Esophagus muscularis mucosa (tissue), 4 donors: ENCODE results near the gene CAV3. TPM values are rescaled to one million over a fixed set of nuclear protein-coding genes. Genes with fewer than 3 reads are reported as not detected.

Experiments used
- DNase-seq: peaks from one replicate; pipeline ENCODE4 v3.0.0-alpha.2; 2017; ENCODE audit errors: extremely low spot score
- H3K27ac ChIP-seq, 4 donors: fragments of 200-600 bp; sonication (generic); replicated peaks in 1 of 4; 1 replicate in 3 of 4; 2 replicates in 1 of 4; pipeline ENCODE4 v1.5.1; 2016 to 2019; ENCODE audit warnings: mild to moderate bottlenecking in 1 of 4
- H3K27me3 ChIP-seq, 4 donors: fragments of 200-600 bp; sonication (generic); one replicate each; pipeline versions ENCODE4 v1.5.1 to v1.6.0; 2016 to 2019
- H3K36me3 ChIP-seq, 4 donors: fragments of 200-600 bp; sonication (generic); one replicate each; pipeline ENCODE4 v1.5.1; 2016 to 2019
- H3K4me1 ChIP-seq, 4 donors: fragments of 200-600 bp; sonication (generic); one replicate each; pipeline ENCODE4 v1.5.1; 2016 to 2019
- H3K4me3 ChIP-seq, 4 donors: fragments of 200-600 bp; sonication (generic); 1 replicate in 2 of 4; 2 replicates in 2 of 4; pipeline ENCODE4 v1.5.1; 2016 to 2019; ENCODE audit warnings: mild to moderate bottlenecking in 4 of 4, moderate library complexity in 1 of 4
- H3K9me3 ChIP-seq, 4 donors: fragments of 200-600 bp; sonication (generic); 1 replicate in 3 of 4; 2 replicates in 1 of 4; pipeline ENCODE4 v1.5.1; 2016 to 2019
- CTCF ChIP-seq, 3 experiments: fragments of 200-600 bp in 2 of 3; fragments of 450-650 bp in 1 of 3; sonication (generic) in 2 of 3; IDR thresholded peaks; one replicate each; pipeline ENCODE4 v1.5.1; 2017 to 2019; ENCODE audit warnings: antibody characterized with exemption in 3 of 3, mild to moderate bottlenecking in 2 of 3, moderate library complexity in 1 of 3
- EP300 ChIP-seq: sonication (generic); formaldehyde crosslinking; IDR thresholded peaks from one replicate; pipeline ENCODE4 v1.6.1; 2017; ENCODE audit warnings: antibody characterized with exemption
- POLR2A ChIP-seq: fragments of 450-650 bp; IDR thresholded peaks from one replicate; pipeline ENCODE4 v1.6.1; 2017; ENCODE audit warnings: antibody characterized with exemption, moderate library complexity, mild to moderate bottlenecking, low read depth
- POLR2AphosphoS5 ChIP-seq, 2 donors: sonication (generic); formaldehyde crosslinking; IDR thresholded peaks; one replicate each; pipeline ENCODE4 v1.6.1; 2017; ENCODE audit warnings: antibody characterized with exemption in 2 of 2
- WGBS: methylation state at CpG from one replicate; pipeline ENCODE4 v1.1.5; 2018; 5-methylcytosine and 5-hydroxymethylcytosine counted together
- intact Hi-C: fragments of 100-400 bp; cut with DNase I; formaldehyde crosslinking; loops from one replicate; pipeline ENCODE4 v1.15.1; 2023
- total RNA-seq, 4 donors: library from RNA; depleted of rRNA; stranded (reverse); fragments of >200 nt; gene quantifications; one replicate each; pipeline versions ENCODE4 v1.1.0 to v1.2.1, GENCODE V29; 2016

The CAV3 gene
- total RNA-seq, 4 donors from 2014 or later, result not detected

GRCh38 chr3:8760091-8760490, 26.5 kb downstream of the CAV3 start:
- Histone ChIP-seq H3K27ac (no peak overlapping the region), H3K4me1 (no peaks in the 10 kb centered on the region), H3K27me3 (peaks cover 0 to 3% (median 0%) of the 10 kb centered on the region in 4 donors), H3K36me3 (no peaks in the 10 kb centered on the region), H3K4me3 (no peak overlapping the region), H3K9me3 (no peaks in the 10 kb centered on the region)
- no peak for DNase-seq
- WGBS, result no CpG with 5 or more reads among the region's 5 CpGs
- intact Hi-C loops, result no loop called here
- no peak for TF ChIP-seq EP300
- no peak for TF ChIP-seq POLR2A
- no peak for TF ChIP-seq POLR2AphosphoS5 (IDR thresholded peaks at IDR 0.05)
- TF ChIP-seq CTCF (IDR thresholded peaks at IDR 0.05), result no peak

GRCh38 chr3:8760506-8760905, 26.9 kb downstream of the CAV3 start:
- H3K4me1 ChIP-seq, result no peaks in the 10 kb centered on the region
- H3K27ac ChIP-seq, result no peak overlapping the region
- 90% methylated on average over 5 of the region's 5 CpGs for WGBS
- H3K27me3 ChIP-seq, result peaks cover 0 to 3% (median 0%) of the 10 kb centered on the region in 4 donors
- no peak for DNase-seq
- no peaks in the 10 kb centered on the region for H3K9me3 ChIP-seq
- no peak for TF ChIP-seq EP300
- TF ChIP-seq POLR2AphosphoS5 (IDR thresholded peaks at IDR 0.05), result no peak
- no peak for TF ChIP-seq CTCF (IDR thresholded peaks at IDR 0.05)
- no peak for TF ChIP-seq POLR2A
- no peak overlapping the region for H3K4me3 ChIP-seq
- H3K36me3 ChIP-seq, result no peaks in the 10 kb centered on the region
- intact Hi-C loops, result no loop called here

GRCh38 chr3:8761866-8762265, 28.3 kb downstream of the CAV3 start:
- TF ChIP-seq POLR2AphosphoS5 (IDR thresholded peaks at IDR 0.05) (no peak), POLR2A (no peak), EP300 (no peak), CTCF (IDR thresholded peaks at IDR 0.05) (no peak)
- Histone ChIP-seq H3K9me3 (no peaks in the 10 kb centered on the region), H3K36me3 (no peaks in the 10 kb centered on the region), H3K27me3 (peaks cover 0 to 11% (median 0%) of the 10 kb centered on the region in 4 donors), H3K27ac (no peak overlapping the region), H3K4me1 (no peaks in the 10 kb centered on the region), H3K4me3 (no peak overlapping the region)
- DNase-seq, result no peak
- WGBS, result 100% methylated on average over 1 of the region's 5 CpGs
- intact Hi-C loops, result no loop called here

- H3K36me3 ChIP-seq, result no peaks in the 10 kb centered on the region
- DNase-seq, result no peak
- no peak for TF ChIP-seq POLR2A
- no peak for TF ChIP-seq POLR2AphosphoS5 (IDR thresholded peaks at IDR 0.05)
- TF ChIP-seq EP300, result no peak
- TF ChIP-seq CTCF (IDR thresholded peaks at IDR 0.05), result no peak
- H3K4me3 ChIP-seq, result no peak overlapping the region
- 91% methylated on average over 10 of the region's 11 CpGs for WGBS
- peaks cover 0 to 20% (median 2%) of the 10 kb centered on the region in 4 donors for H3K27me3 ChIP-seq
- intact Hi-C loops, result no loop called here
- H3K27ac ChIP-seq, result no peak overlapping the region
- H3K4me1 ChIP-seq, result peaks cover 4 to 9% (median 7%) of the 10 kb centered on the region in 4 donors
- no peaks in the 10 kb centered on the region for H3K9me3 ChIP-seq
These were observed 29.2 kb downstream of the CAV3 start for GRCh38 chr3:8762607-8763377.
